LNCAP (cell line): ENCODE measurements around the gene AGPAT3.

Source experiments
- TF ChIP-seq, protein P1 (sequence below): fragments of 450-650 bp; IDR thresholded peaks from 2 replicates; pipeline ENCODE4 v1.5.1; 2017; ENCODE audit warnings: mild to moderate bottlenecking

AGPAT3 gene

DNA sequence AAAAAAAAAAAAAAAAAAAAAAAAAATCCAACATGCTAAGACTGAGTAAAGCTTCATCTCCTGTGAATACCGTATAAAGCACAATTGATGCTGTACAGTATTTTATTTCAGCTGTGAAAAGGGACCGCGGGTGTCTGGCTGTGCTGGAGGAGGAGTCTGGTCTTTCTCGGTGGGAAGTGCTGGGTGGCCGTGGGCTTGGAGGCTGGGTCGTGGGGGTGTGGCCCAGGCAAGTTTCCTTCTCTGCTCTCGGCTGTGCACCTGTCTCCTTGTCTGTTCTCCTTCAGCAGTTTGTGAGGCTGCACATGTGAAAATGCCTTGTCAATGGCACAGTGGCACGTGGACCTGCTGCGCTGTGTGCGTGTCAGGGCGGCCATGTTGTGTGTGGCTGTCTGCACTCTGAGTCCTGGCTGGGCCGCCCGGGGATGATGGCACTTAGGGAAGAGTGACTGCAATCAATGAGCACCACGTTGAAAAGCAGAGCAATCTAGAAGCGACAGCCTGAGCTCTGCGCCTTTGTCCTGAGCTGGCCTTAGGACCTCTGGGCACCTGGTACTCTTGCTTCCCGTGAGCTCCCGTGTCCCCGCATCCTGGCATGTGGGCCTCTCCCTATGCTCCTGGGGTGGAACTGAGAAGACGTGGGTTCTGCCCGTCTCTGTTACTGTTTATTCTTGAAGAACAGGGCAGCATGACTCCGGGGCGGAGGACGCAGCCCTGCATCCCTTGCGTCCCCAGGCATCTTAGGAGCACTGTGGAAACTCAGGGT, 14.5 kb downstream of the AGPAT3 start:
- TF ChIP-seq, protein P1, sequence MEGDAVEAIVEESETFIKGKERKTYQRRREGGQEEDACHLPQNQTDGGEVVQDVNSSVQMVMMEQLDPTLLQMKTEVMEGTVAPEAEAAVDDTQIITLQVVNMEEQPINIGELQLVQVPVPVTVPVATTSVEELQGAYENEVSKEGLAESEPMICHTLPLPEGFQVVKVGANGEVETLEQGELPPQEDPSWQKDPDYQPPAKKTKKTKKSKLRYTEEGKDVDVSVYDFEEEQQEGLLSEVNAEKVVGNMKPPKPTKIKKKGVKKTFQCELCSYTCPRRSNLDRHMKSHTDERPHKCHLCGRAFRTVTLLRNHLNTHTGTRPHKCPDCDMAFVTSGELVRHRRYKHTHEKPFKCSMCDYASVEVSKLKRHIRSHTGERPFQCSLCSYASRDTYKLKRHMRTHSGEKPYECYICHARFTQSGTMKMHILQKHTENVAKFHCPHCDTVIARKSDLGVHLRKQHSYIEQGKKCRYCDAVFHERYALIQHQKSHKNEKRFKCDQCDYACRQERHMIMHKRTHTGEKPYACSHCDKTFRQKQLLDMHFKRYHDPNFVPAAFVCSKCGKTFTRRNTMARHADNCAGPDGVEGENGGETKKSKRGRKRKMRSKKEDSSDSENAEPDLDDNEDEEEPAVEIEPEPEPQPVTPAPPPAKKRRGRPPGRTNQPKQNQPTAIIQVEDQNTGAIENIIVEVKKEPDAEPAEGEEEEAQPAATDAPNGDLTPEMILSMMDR = no peak

DNA sequence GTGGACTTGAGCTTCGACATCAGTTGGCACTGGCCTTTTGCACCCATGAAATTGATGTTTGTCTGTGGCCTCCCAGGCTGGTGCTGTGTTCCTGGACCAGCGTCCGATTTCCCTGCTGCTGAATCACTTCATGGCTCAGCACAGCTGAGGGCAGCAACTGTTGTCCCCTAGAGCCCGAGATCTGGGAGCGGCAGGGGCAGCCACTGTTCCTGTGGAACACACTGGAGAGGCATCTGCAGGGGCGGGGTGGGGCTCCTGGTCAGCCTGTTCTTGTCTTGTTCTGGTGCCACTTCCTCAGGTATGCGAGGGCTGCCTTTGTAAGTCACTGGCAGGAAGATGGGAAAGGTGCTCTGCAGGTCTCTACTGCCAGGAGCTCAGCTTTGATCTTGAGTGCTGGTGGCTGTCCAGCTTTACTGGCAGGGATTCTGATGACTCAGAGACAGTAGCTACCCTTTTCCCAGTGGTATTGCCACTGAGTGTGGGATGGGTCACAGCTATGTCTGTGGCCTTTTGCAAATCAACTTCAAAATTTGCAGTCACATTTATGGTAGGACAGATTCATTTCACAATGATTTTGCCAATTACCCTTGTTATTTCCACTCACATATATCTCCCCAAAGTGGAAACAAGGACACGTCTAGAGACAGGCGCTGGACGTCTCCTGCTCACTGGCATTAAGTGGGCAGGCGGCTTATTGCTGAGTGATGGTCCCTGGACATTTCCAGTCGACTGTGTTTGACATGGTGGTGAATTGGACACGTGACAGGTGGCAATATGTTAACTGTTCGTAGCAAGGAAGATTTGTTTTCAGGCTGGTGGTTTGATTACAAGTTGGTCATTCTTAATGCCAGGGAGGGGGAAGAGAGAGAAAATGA, 15.3 kb downstream of the AGPAT3 start:
- TF ChIP-seq, protein P1 = no peak

DNA sequence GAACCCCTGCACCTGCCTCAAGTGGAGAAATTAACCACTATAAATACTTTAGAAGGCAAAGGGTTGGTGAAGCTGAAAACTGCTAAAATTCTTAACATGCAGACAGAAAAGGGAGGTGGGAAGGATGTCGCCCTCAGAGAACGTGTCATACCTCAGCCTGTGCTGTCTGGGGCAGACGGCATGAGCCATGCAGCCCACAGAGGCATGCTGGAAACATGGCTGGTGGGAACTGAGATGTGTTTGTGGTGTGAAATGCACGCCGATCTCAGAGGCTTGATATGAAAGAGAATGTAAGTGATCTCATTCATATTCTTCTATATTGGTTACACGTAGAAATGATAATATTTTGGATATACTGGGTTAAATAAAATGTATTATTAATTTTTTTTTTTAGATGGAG, 16.3 kb downstream of the AGPAT3 start:
- TF ChIP-seq, protein P1 = no peak

DNA sequence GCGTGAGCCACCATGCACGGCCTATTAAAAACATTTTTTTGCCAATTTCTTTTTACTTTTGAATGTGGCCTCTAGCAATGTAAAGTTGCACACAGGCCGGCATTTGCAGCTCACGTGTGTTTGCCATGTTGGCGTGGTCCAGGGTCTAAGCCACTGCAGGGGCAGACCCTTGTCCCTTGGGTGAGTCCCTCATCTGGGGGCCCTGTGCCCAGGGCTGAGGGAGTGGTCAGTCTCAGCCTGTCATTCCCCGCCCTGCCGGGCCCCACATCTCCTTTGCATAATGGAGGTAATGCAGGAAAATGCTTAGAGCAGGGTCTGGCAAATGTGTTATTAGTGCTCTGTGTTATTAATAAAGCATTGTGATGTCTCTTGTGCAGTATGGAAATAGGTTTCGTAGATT, 16.9 kb downstream of the AGPAT3 start:
- TF ChIP-seq, protein P1 = no peak

DNA sequence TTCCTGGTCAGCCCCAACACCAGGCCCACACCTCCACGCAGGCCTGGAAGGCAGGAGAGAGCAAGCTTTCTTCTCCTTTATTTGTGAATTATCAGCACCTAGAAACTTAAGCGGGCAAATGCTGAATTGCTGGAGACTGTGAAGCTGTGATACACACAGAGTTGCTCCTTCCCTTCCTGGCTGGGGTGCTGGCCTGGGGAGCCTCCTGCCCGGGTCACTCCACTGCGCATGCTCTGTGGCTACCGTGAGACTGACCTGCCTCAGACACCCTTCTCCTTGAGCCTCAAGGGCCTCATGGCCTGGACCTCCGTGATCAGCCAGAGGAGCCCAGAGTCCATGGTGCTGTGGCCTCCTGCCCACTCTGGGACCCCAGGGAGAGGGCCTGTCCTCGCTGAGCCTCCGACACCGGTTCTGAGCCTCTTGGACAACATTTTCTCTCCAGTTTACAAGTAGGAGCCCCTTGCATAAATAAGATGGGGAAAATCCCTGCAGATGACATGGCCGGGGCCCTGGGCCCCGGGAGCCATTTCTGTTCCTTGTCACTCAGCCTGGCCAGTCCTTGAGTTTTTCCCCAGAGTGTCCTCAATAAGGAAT, 18.0 kb downstream of the AGPAT3 start:
- TF ChIP-seq, protein P1 = no peak

DNA sequence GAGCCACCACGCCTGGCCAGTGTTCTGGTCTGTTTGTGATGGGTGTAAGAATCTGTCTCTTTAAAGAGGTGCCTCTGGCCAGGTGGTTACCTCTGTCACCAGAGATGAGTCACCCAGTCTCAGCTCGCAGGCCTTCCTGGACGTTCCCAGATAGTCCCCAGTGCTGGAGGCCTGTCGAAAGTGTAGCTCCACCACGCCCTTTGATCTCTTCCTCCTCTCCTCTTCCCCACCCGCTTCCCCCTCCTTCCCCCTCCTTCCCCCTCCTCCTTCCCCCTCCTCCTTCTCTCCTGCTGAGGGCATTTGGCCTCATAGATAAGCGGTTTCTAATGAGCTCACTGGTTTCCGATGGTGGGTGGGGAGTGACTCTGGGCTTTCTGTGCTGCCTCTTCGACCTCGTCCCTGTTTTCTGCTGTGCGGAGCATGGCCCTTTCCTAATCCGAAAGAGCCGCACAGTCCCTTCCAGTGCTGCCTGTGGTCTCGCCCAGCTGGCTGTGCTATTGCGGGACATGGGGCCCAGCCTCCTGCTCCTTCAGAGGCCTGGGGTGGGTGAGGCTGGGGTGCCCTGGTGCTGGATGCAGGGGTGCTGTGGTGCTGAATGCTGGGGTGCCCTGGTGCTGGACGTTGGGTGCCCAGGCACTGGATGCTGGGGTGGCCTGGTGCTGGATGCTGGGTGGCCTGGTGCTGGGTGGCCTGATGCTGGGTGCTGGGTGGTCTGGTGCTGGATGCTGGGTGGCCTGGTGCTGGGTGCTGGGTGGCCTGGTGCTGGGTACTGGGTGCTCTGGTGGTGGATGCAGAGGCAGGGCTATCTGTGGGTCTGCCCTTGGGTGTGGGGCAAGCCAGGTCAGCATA, 19.2 kb downstream of the AGPAT3 start:
- TF ChIP-seq, protein P1 = no peak
